ENCODE results near the gene NT5C3B.
"Not testable (repeated sequence)": the region's sequence is repeated elsewhere in the genome, so short reads cannot be mapped to it uniquely, and the experiment has no call there.

- not testable (repeated sequence) for TF ChIP-seq CTCF (IDR thresholded peaks at IDR 0.05; ENCODE audit: insufficient read depth, low read length); POLR2AphosphoS5 (IDR thresholded peaks at IDR 0.05; ENCODE audit: low read depth); REST (IDR thresholded peaks at IDR 0.05; ENCODE audit: insufficient replicate concordance, low read depth); SPI1 (IDR thresholded peaks at IDR 0.05; ENCODE audit: borderline replicate concordance, low read depth)
These were observed 4.7 kb upstream of the NT5C3B start for GRCh38 chr17:41840781-41841180.

Data from HL-60 (cell line).